Measurements from ENCODE around the gene BMP7. TPM values are rescaled to one million over a fixed set of nuclear protein-coding genes. Genes with fewer than 3 reads are reported as not detected.
A peak's percentile ranks its signal among the peaks of the same experiment; 100 is the strongest.
"Not testable (repeated sequence)": the region's sequence is repeated elsewhere in the genome, so short reads cannot be mapped to it uniquely, and the experiment has no call there.

The BMP7 gene
- total RNA-seq, 1 donor from 2014 or later, result 23.0 TPM

- Mint-ChIP-seq H3K27me3 (ENCODE audit: low read depth) (peaks cover 36% of the 10 kb centered on the region), H3K9me3 (no peaks in the 10 kb centered on the region), H3K27ac (no peak overlapping the region), H3K4me1 (peaks cover 31% of the 10 kb centered on the region), H3K36me3 (no peaks in the 10 kb centered on the region), H3K4me3 (no peak overlapping the region)
- no peak for DNase-seq (ENCODE audit: low spot score in 2 of 2, unreplicated experiment in 2 of 2)
- TF ChIP-seq CTCF (IDR thresholded peaks at IDR 0.05; ENCODE audit: unreplicated experiment), result no peak
These were observed 2.1 kb upstream of the BMP7 start for GRCh38 chr20:57268399-57269076.

GRCh38 chr20:57267158-57267821 is 849 bp upstream of the BMP7 start:
- Mint-ChIP-seq H3K27me3 (ENCODE audit: low read depth) (peaks cover 36% of the 10 kb centered on the region), H3K36me3 (no peaks in the 10 kb centered on the region)

GRCh38 chr20:57265997-57266290 is 497 bp downstream of the BMP7 start:
- peaks cover 55% of the 10 kb centered on the region for H3K4me1 Mint-ChIP-seq
- no peaks in the 10 kb centered on the region for H3K9me3 Mint-ChIP-seq
- H3K36me3 Mint-ChIP-seq, result no peaks in the 10 kb centered on the region
- TF ChIP-seq CTCF (IDR thresholded peaks at IDR 0.05; ENCODE audit: unreplicated experiment), result no peak
- H3K27ac Mint-ChIP-seq, result no peak overlapping the region
- no peak for DNase-seq (ENCODE audit: low spot score in 2 of 2, unreplicated experiment in 2 of 2)
- peak overlapping the region; percentile 78 for H3K4me3 Mint-ChIP-seq
- peaks cover 36% of the 10 kb centered on the region for H3K27me3 Mint-ChIP-seq (ENCODE audit: low read depth)

More at GRCh38 chr20:57267158-57267821, 849 bp upstream of the BMP7 start:
- TF ChIP-seq CTCF (IDR thresholded peaks at IDR 0.05; ENCODE audit: unreplicated experiment), result no peak
- peaks cover 42% of the 10 kb centered on the region for H3K4me1 Mint-ChIP-seq
- no peak overlapping the region for H3K27ac Mint-ChIP-seq
- no peak for DNase-seq (ENCODE audit: low spot score in 2 of 2, unreplicated experiment in 2 of 2)
- no peaks in the 10 kb centered on the region for H3K9me3 Mint-ChIP-seq
- H3K4me3 Mint-ChIP-seq, result peak overlapping the region; percentile 64

GRCh38 chr20:57265336-57265996 is 975 bp downstream of the BMP7 start:
- Mint-ChIP-seq H3K27ac (no peak overlapping the region), H3K4me1 (peaks cover 55% of the 10 kb centered on the region), H3K4me3 (peak overlapping the region; percentile 78), H3K9me3 (no peaks in the 10 kb centered on the region), H3K36me3 (no peaks in the 10 kb centered on the region), H3K27me3 (ENCODE audit: low read depth) (peaks cover 36% of the 10 kb centered on the region)
- peak in 1 of 2 experiments; percentile 53 for DNase-seq (ENCODE audit: low spot score in 2 of 2, unreplicated experiment in 2 of 2)
- TF ChIP-seq CTCF (IDR thresholded peaks at IDR 0.05; ENCODE audit: unreplicated experiment), result no peak

GRCh38 chr20:57264908-57265335 is 1.5 kb downstream of the BMP7 start:
- H3K9me3 Mint-ChIP-seq; H3K27ac Mint-ChIP-seq; H3K36me3 Mint-ChIP-seq; DNase-seq (ENCODE audit: low spot score in 2 of 2, unreplicated experiment in 2 of 2): not testable (repeated sequence)
- H3K4me3 Mint-ChIP-seq, result peak overlapping the region; percentile 78
- peaks cover 36% of the 10 kb centered on the region for H3K27me3 Mint-ChIP-seq (ENCODE audit: low read depth)
- H3K4me1 Mint-ChIP-seq, result peaks cover 55% of the 10 kb centered on the region
